Left lung (tissue), 10 donors: ENCODE results near the gene CDK19. TPM values are rescaled to one million over a fixed set of nuclear protein-coding genes. Genes with fewer than 3 reads are reported as not detected.
A peak's percentile ranks its signal among the peaks of the same experiment; 100 is the strongest.

ENCODE experiments used
- ATAC-seq: fragments of 200-7000 bp; cut with Tn5 transposase; one replicate; pipeline ENCODE4 v1.9.1; 2020; ENCODE audit warnings: moderate library complexity
- DNase-seq, 4 donors: peaks; one replicate each; pipeline ENCODE4 v3.0.0-alpha.2; 2013 to 2020
- H3K27ac ChIP-seq, 2 donors: fragments of 200-600 bp; sonication (generic) in 1 of 2; one replicate each; pipeline versions ENCODE4 v1.5.0 to v1.8.0; 2020 to 2021
- H3K27me3 ChIP-seq, 2 donors: fragments of 200-600 bp; sonication (generic) in 1 of 2; one replicate each; pipeline versions ENCODE4 v1.5.0 to v1.8.0; 2020 to 2021
- H3K36me3 ChIP-seq, 2 donors: fragments of 200-600 bp; sonication (generic) in 1 of 2; one replicate each; pipeline versions ENCODE4 v1.5.0 to v1.8.0; 2020 to 2021
- H3K4me1 ChIP-seq, 2 donors: fragments of 200-600 bp; one replicate each; pipeline ENCODE4 v1.8.0; 2021
- H3K4me3 ChIP-seq, 2 donors: fragments of 200-600 bp; sonication (generic) in 1 of 2; one replicate each; pipeline versions ENCODE4 v1.5.0 to v1.8.0; 2020 to 2021; ENCODE audit warnings: mild to moderate bottlenecking in 1 of 2
- H3K9me3 ChIP-seq, 2 donors: fragments of 200-600 bp; sonication (generic) in 1 of 2; one replicate each; pipeline versions ENCODE4 v1.5.0 to v1.8.0; 2020 to 2021
- intact Hi-C, 2 donors: fragments of 100-400 bp; cut with DNase I; formaldehyde crosslinking; loops; one replicate each; pipeline versions ENCODE4 v1.11.2 to v1.14.2; 2022
- polyA plus RNA-seq, 6 donors: library from polyadenylated mRNA; unstranded; fragments of 120-200 nt; gene quantifications; one replicate each; pipeline ENCODE4 v1.2.1, GENCODE V29; 2013; ENCODE audit not compliant: insufficient read length in 6 of 6
- total RNA-seq, 2 donors: library from RNA; stranded (reverse); fragmentation: NEBNext Ultra II Directional; extraction: Animal tissue kit (Norgen Biotek cat#: 25700); gene quantifications; one replicate each; pipeline ENCODE4 v1.2.1, GENCODE V29; 2021
- TF ChIP-seq, protein P1 (sequence below), 2 donors: fragments of 200-600 bp; sonication (generic) in 1 of 2; IDR thresholded peaks; one replicate each; pipeline versions ENCODE4 v1.5.0 to v1.8.0; 2021; ENCODE audit warnings: antibody characterized with exemption in 2 of 2
- donor health status: DM: no; HTN: yes; CAD: no.
- donor health status: DM: no; HTN: no; CAD: no.

CDK19 gene
- total and polyA plus RNA-seq, 8 donors: 18.4 to 46.1 (median 36.2) TPM

DNA sequence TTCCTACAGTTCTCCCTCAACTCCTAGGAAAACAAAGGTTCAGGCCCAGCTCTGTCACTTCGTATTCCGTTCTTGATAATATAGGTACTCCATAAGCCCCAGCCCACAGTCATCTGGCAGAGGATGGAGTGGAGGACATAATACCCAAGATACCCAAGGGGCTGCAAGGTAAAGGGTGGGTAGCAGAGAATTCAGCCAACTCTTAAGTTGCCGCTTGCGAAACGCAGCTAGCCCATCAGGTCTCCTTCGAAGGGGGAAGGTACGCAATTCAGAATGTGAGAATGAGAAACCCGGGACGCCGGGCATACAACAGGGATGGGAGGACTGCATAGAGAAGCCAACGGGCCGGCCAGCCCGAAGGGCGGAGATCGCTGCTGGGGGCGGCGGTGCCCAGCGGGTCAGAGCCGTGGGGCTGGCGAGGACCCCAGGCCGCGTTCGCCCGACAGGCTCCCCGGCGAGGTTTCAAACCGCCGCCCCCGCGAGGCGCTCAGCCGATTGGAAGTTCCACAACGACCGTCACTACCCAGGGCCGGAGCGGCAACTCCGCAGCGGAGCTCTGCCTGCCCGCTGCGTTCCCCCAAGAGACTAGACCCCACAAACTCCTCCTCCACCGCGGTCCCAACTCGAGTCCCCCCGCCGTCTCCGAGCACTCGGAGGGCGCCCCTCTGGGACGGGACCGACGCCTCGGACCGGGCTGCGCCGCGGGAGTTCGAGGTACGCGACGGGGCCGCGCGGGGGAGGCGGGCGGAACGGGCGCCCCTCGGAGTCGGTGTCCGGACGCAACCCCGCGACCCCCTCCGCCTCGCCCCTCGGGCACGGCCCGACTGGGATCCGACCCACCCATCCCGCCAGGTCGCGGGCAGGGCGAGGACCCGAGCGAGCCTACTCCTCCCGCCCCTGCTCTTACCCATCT is 911 bp downstream of the CDK19 start:
- ATAC-seq: peak; percentile 32
- Histone ChIP-seq H3K4me3 (peak overlapping the region; percentile 56 to 96), H3K9me3 (no peaks in the 10 kb centered on the region), H3K27me3 (no peaks in the 10 kb centered on the region), H3K36me3 (no peaks in the 10 kb centered on the region), H3K4me1 (peaks cover 8 to 41% of the 10 kb centered on the region in 2 donors), H3K27ac (peak overlapping the region; percentile 97 to 98)
- intact Hi-C loops: loop anchor here in 1 of 2 donors (10.0 kb wide), 1 partner anchor 60 kb away; the partner anchor contains the start of gene AMD1
- TF ChIP-seq, protein P1, sequence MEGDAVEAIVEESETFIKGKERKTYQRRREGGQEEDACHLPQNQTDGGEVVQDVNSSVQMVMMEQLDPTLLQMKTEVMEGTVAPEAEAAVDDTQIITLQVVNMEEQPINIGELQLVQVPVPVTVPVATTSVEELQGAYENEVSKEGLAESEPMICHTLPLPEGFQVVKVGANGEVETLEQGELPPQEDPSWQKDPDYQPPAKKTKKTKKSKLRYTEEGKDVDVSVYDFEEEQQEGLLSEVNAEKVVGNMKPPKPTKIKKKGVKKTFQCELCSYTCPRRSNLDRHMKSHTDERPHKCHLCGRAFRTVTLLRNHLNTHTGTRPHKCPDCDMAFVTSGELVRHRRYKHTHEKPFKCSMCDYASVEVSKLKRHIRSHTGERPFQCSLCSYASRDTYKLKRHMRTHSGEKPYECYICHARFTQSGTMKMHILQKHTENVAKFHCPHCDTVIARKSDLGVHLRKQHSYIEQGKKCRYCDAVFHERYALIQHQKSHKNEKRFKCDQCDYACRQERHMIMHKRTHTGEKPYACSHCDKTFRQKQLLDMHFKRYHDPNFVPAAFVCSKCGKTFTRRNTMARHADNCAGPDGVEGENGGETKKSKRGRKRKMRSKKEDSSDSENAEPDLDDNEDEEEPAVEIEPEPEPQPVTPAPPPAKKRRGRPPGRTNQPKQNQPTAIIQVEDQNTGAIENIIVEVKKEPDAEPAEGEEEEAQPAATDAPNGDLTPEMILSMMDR (IDR thresholded peaks at IDR 0.05): no peak
- peak; percentile 53 to 93 (median 71) for DNase-seq

DNA sequence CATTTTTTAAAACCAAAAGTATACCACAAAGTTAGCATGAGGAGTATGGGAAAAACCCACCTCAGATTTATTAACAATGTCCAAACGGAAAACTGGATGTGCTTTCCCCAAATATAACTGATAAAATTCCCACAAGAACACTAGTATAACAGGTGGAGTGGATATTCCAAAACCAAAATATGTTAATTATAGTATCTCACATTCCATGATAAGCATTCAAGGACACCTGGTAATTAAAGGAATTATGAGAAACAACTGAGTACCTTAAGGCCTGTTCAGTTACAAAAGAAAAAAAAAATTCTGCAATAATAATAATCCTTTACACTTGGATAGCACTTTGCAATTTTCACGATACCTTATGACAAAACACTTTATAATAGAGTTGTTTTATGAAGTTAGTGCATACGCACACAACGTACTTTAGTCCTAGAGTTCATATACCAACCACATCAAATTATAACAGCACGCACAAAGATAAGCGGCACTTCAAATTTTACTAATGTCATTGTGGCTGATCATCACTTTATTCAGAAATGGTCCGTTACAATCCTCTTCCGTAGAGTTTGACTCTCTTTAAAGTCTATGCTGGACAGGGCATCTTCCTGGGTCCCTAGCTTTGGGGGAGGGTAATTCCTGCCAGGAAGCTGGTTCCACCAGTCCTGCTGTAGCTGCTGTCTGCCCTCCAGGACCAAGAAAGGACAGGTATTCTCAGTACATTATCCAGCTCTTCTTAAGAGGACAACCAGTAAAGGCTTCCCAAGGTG is 1.7 kb downstream of the CDK19 start:
- H3K27me3 ChIP-seq: no peaks in the 10 kb centered on the region
- DNase-seq: no peak
- H3K9me3 ChIP-seq: no peaks in the 10 kb centered on the region
- H3K4me3 ChIP-seq: peak overlapping the region; percentile 56 to 96
- peak overlapping the region in 1 of 2 donors; percentile 98 for H3K27ac ChIP-seq
- no peaks in the 10 kb centered on the region for H3K36me3 ChIP-seq
- TF ChIP-seq, protein P1 (IDR thresholded peaks at IDR 0.05): no peak
- H3K4me1 ChIP-seq: peaks cover 8 to 41% of the 10 kb centered on the region in 2 donors
- no peak for ATAC-seq
- intact Hi-C loops: loop anchor here in 1 of 2 donors (10.0 kb wide), 1 partner anchor 61 kb away; the partner anchor contains the start of gene AMD1

DNA sequence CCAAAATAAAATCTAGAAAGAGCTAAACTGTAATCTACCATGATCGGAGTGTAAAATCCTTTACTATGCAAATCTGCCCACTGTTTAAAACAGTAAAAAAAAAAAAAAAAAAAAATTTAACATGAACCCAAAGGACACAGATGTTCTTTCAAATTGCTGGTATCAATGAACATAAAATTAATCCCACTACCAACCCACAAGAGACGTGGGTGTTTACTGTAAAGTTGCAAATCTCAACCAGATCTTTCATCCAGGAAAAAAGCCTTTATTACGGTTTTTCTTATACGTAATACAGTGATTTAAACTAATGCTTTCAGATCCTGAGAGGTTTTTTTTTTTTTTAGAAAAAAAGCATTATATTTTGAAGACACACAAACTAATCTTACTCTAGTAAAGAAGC is 2.5 kb downstream of the CDK19 start:
- H3K27me3 ChIP-seq: no peaks in the 10 kb centered on the region
- no peaks in the 10 kb centered on the region for H3K9me3 ChIP-seq
- H3K4me3 ChIP-seq: no peak overlapping the region
- DNase-seq: no peak
- no peak overlapping the region for H3K27ac ChIP-seq
- no peak for ATAC-seq
- H3K4me1 ChIP-seq: peaks cover 8 to 38% of the 10 kb centered on the region in 2 donors
- H3K36me3 ChIP-seq: no peaks in the 10 kb centered on the region
- TF ChIP-seq, protein P1 (IDR thresholded peaks at IDR 0.05): no peak
- intact Hi-C loops: loop anchor here in 1 of 2 donors (10.0 kb wide), 1 partner anchor 62 kb away; the partner anchor contains the start of gene AMD1

DNA sequence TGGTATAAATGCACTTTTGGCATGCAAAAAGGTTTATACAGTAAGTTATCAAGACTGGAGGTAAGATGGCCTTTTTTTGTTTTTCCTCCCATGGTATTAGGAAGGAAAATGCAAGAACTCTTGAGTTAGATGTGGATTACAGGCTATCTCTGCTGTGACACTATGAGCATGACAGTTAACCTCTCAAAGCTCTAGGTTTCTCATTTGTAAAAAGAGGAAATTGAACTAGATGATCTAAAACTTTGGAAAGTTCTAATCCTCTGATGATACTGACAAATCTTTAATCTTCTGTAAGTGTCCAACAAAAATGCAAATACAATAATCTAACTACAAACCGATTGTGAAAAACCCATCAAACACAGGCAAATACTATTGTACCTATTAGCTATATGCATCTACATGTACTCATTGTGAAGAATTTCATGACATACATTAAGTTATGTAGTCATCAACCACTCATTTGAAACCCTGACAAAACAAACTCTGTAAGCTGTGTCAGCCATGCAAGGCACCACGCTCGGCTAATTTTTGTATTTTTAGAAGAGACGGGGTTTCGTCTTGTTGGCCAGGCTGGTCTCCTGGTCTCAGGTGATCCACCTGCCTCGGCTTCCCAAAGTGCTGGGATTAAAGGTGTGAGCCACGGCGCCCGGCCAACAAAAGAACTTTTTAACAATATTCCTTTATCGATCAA is 4.2 kb downstream of the CDK19 start:
- intact Hi-C loops: loop anchor here in 1 of 2 donors (10.0 kb wide), 1 partner anchor 64 kb away; the partner anchor contains the start of gene AMD1
- peaks cover 8 to 21% of the 10 kb centered on the region in 2 donors for H3K4me1 ChIP-seq
- H3K4me3 ChIP-seq: no peak overlapping the region
- DNase-seq (no peak), ATAC-seq (no peak)
- H3K27me3 ChIP-seq: no peaks in the 10 kb centered on the region
- no peaks in the 10 kb centered on the region for H3K36me3 ChIP-seq
- H3K27ac ChIP-seq: no peak overlapping the region
- H3K9me3 ChIP-seq: no peaks in the 10 kb centered on the region
- TF ChIP-seq, protein P1 (IDR thresholded peaks at IDR 0.05): no peak
